Measurements from ENCODE around the gene SLC38A9.
"Not testable (repeated sequence)": the region's sequence is repeated elsewhere in the genome, so short reads cannot be mapped to it uniquely, and the experiment has no call there.

SLC38A9 gene

DNA sequence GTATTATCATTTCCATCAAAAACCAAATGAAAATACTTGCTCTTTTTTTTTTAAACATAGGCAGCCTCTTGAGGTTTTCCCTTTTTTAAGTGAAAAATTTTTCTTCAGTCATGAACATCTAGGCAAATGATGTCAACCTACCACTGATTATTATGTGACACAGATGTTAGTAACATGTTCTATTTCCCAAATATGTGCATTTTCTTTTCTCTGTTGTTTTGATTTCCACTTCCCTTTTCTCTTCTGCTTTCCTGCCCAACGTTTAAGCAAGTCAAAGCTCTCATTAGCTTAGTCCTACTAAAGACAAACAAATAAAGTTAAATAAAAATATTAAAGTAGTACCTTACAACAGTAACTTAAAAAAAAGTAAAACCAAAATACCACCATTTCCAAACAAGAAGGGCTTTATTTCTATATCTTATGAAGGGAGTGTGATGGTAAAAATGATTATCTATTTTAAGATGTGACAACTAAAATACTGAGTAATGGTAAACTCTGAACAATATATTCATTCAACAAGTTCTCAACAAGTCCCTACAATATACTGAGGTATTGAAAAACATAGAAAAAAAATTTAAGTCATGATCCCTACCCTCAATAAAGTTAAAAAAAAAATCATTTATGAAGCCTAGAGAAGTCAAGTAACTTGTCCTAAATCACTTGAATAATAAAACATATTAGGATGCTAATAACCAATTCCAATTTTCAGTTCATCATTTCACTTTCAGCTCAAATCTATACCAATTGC is 9.4 kb downstream of the SLC38A9 start:
- DNase-seq: no peak

GRCh38 chr5:55701462-55702103 is 10.5 kb downstream of the SLC38A9 start:
- no peak for DNase-seq

GRCh38 chr5:55700745-55701144 is 11.4 kb downstream of the SLC38A9 start:
- no peak for DNase-seq

DNA sequence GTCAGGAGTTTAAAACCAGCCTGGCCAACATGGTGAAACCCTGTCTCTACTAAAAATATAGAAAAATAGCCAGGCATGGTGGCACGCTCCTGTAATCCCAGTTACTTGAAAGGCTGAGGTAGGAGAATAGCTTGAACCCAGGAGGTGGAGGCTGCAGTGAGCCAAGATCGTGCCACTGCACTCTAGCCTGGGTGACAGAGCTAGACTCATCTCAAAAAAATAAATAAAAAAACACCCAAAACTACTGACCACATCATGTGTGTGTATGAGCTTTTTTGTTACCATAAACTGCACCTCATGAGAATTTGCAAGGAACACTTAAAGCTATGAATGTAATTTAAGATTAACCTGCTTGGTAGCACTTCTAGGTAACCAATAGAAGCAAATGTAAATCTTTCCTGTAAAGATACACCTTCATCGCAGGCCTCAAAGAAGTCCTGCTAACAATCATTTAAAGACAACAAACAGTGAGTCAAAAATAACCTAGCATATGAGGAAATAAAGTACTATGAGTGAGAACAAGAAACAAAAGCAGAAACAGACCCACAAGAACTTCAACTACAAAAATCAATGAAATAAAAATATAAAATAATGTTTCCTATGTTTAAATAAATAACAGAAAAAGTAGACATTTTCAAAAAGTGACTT is 13.0 kb downstream of the SLC38A9 start:
- DNase-seq: no peak

DNA sequence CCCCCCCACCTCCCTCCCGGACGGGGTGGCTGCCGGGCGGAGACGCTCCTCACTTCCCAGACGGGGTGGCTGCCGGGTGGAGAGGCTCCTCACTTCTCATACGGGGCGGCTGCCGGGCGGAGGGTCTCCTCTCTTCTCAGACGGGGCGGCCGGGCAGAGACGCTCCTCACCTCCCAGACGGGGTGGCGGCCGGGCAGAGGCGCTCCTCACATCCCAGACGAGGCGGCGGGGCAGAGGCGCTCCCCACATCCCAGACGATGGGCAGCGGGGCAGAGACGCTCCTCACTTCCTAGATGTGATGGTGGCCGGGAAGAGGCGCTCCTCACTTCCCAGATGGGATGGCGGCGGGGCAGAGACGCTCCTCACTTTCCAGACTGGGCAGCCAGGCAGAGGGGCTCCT is 15.4 kb downstream of the SLC38A9 start:
- DNase-seq: not testable (repeated sequence)

- no peak for DNase-seq
These were observed 17.8 kb downstream of the SLC38A9 start for GRCh38 chr5:55694152-55694830.

GRCh38 chr5:55692509-55692908 is 19.6 kb downstream of the SLC38A9 start:
- no peak for DNase-seq

- DNase-seq: no peak
These were observed 20.1 kb downstream of the SLC38A9 start for GRCh38 chr5:55692106-55692417.

DNA sequence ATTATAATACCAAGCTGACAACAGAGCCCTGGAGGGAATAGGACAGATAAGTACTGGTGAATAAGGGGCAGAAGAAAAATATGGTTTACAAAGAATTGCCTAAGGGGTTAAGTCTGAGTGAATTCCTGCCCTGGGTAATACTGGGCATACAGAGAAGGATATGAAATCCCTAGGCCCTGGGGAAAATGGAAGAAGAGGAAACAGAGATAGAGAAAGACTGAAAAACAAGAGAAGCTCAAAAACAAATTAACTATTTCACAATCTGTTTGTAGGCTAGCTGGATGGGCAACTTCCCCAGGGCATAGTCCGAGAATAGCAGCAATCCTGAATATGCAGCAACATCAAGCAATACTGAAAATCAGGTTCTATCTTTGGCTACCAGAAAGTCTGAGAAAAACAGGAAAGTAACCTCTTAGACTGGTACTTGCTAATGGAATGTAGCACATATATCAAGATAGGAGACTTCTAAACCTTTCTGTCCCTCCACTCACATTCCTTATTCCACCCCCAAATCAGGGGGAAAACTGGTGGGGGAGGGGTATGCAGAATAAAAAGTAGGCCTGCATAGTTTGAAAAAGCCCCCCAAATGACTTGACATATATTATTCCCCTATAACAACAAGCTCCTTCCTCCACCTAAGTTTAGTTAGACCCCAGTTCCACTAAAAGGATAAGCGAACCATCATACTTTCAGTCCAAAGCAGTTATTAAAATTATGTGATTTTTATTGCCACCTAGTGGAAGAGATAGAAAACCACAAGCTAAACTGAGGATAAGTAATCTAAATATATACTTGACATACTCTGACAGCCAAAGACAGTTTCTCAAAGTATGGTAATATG is 20.6 kb downstream of the SLC38A9 start:
- DNase-seq: no peak

DNA sequence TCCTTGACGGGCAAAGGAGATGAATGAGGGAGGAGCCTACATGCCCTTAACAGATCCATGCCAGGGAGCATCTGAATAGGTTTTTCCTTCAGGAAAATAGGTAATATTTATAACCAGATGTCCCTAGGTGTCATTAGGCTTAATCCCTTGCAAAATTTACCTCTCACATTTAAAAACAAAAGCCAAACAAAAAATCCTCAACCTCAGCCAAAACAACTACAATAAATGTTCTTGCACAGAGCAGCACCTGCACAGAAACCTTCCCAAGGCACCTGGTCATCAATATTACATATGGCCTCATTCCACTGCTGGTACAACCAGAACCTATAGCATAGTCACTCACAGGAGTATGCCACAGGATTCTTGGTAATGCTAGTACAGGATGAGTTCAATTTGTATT is 30.1 kb downstream of the SLC38A9 start:
- DNase-seq: no peak

DNA sequence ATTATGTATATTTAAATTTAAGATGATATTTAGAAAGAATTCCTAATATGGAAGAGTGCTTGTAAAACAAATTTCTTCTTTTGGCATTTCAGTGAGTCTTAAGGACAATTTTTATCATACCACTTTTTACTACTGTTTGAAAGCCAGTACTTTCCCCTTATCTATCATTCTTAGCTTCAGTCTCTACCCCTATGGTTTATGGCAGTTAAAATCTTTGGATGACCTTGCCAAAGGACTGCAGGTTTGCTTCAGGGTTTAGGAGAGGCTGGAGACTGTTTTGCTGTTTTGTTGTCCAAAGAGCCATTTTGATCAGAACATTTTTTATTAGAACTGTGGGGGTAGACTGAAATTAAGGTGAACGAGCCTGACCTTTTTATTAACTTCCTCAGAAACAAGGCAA is 30.8 kb downstream of the SLC38A9 start:
- DNase-seq: no peak

- no peak for DNase-seq
These were observed 31.8 kb downstream of the SLC38A9 start for GRCh38 chr5:55680353-55680752.

DNA sequence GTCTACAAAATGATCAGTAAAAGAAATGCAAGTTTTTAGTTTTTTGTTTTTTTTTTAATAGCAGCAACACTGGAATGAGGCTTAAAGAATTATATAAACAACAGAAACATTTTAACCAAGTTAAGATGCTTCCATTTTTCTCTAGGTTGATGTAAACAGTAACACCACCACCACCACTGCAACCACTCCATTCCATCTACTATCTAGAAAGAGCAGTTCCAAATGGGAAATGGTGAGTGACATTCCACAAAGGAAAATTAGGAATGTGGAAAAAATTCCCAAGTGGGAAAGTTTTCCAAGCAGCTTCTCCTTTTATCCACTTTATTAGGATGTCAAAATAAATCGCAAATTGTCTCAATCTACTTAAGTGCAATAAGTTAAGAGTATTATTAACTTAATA is 32.6 kb downstream of the SLC38A9 start:
- no peak for DNase-seq

DNA sequence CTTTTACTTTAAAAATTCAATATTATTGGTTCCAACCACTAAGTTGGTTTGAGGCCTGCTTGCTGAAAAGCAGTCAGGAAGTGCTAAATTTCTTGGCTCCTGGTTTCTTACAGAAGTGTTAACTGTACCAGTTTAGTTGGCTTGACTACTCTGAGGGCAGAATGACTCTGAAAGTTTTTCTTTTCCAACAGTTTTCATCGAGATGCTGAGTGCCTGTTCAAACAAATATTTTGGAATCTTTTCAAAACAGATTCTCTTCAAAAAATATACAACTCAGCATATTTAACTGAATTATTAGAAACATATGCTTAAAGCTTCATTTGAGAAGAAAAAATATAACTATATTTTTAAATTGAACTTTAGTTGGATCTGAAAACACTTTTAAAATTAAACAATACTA is 37.0 kb downstream of the SLC38A9 start:
- no peak for DNase-seq

- DNase-seq: no peak
These were observed 37.8 kb downstream of the SLC38A9 start for GRCh38 chr5:55674340-55674739.

DNA sequence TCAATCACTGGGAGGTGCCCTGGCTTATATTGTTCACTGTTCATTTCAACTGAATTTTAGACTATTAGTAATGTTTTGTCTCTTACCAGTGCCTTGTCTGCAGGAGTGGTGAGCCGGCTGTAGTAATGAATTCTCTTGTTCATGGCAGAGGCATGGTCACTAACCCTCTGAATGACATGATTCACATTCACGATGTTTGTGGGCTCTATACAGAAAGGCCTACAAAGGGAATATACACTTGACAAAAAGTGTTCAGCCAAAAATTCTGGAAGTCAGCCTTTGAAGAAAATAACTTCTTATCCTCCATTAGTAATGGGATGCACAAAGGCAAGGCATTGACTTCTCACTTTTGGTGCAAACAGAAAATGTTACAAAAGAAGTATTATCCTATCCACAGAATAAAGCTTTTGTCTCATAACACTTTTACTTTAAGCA is 39.6 kb downstream of the SLC38A9 start:
- DNase-seq: no peak

GRCh38 chr5:55671975-55672374 is 40.1 kb downstream of the SLC38A9 start:
- no peak for DNase-seq

GRCh38 chr5:55668356-55668755 is 43.8 kb downstream of the SLC38A9 start:
- DNase-seq: no peak

DNA sequence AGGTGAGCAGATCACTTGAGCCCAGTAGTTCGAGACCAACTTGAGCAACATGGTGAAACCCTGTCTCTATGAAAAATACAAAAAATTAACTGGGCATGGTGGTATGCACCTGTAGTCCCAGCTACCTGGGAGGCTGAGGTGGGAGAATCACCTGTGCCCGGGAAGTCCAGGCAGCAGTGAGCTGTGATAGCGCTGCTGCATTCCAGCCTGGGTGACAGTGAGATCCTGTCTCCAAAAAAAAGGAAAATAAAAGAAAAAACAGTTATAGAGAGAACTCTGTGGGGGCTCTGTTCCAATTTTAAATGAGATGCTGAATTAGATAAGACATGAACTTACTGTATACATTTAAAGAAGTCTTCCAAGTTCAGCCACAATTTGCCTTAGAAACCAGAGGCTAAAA is 44.2 kb downstream of the SLC38A9 start:
- DNase-seq: no peak

DNA sequence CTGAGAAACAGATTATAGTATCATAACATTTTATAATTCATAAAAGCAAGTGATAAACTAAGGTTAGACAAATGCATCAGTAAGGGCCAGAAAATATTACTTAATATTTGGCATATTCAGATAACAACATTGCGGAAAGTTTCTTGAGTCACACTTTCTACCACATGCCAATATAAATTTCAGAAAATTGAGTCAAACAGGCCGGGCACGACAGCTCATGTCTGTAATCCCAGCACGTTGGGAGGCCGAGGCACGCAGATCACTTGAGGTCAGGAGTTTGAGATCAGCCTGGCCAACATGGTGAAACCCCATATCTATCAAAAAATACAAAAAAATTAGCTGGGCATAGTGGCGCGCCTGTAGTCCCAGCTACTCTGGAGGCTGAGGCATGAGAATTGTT is 47.1 kb downstream of the SLC38A9 start:
- no peak for DNase-seq

- DNase-seq: no peak
These were observed 54.7 kb downstream of the SLC38A9 start for GRCh38 chr5:55657443-55657842.

DNA sequence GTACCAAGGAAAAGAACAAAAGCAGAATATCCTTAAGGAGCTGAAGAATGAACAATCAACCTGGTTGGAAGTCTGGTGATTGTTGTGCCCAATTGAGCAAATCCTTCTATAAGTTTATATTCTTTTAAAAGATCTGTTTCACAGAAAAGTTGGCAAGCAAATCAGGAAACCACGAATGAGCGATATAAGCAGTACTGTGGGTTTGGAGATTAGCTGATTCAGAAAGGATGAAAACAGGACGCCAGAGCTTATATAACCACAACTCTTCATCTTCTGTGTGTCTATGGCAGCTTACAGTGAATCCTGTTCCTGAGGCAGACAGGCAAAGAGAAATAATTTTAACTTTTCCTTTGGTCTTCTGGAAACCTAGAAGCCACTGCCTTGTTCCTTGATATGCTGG is 61.7 kb downstream of the SLC38A9 start:
- no peak for DNase-seq

- no peak for DNase-seq
These were observed 62.2 kb downstream of the SLC38A9 start for GRCh38 chr5:55649963-55650362.

All from femur (tissue), 1 donor.